Calu3 (cell line): Measurements from ENCODE around the gene NAGLU. TPM values are rescaled to one million over a fixed set of nuclear protein-coding genes. Genes with fewer than 3 reads are reported as not detected.
A peak's percentile ranks its signal among the peaks of the same experiment; 100 is the strongest.

Experiments used
- BruUV-seq: library from RNA; stranded (reverse); fragments of 400-500 nt; replicated peaks from 2 replicates; lab custom pipeline; 2021; lab: Mats Ljungman, UMichigan
- CTCF ChIA-PET: fragments of 300-600 bp; sonication (Branson Sonifier 250); formaldehyde crosslinking; loops from one replicate; lab custom pipeline; 2022; ENCODE audit warnings: antibody characterized with exemption; lab: Charles Lee
- DNase-seq: peaks from one replicate; pipeline ENCODE4 v3.0.0; 2022
- H3K27ac Mint-ChIP-seq: one replicate; pipeline ENCODE4 v1.8.0; 2022; ENCODE audit warnings: mixed read lengths; ENCODE audit not compliant: unreplicated experiment
- H3K27me3 Mint-ChIP-seq: one replicate; pipeline ENCODE4 v1.8.0; 2022; ENCODE audit warnings: mixed read lengths; ENCODE audit not compliant: unreplicated experiment
- H3K36me3 Mint-ChIP-seq: one replicate; pipeline ENCODE4 v1.8.0; 2022; ENCODE audit warnings: mild to moderate bottlenecking, moderate library complexity, mixed read lengths; ENCODE audit not compliant: insufficient read depth, unreplicated experiment
- H3K4me1 Mint-ChIP-seq: one replicate; pipeline ENCODE4 v1.8.0; 2022; ENCODE audit warnings: mild to moderate bottlenecking, low read depth, mixed read lengths; ENCODE audit not compliant: unreplicated experiment
- H3K4me3 Mint-ChIP-seq: one replicate; pipeline ENCODE4 v1.8.0; 2022; ENCODE audit warnings: mild to moderate bottlenecking, low read depth, moderate library complexity, mixed read lengths; ENCODE audit not compliant: unreplicated experiment
- H3K9me3 Mint-ChIP-seq: one replicate; pipeline ENCODE4 v1.8.0; 2022; ENCODE audit warnings: low read depth, mixed read lengths; ENCODE audit not compliant: unreplicated experiment
- intact Hi-C: fragments of 100-400 bp; cut with micrococcal nuclease; formaldehyde crosslinking; loops from one replicate; pipeline ENCODE4 v1.10.0; 2022; ENCODE audit not compliant: unreplicated experiment
- total RNA-seq: library from RNA; stranded (reverse); gene quantifications from 2 replicates; pipeline ENCODE4 v1.2.3, GENCODE V29; 2022
- TF ChIP-seq, protein P1 (sequence below): fragments of 200-600 bp; IDR thresholded peaks from one replicate; pipeline ENCODE4 v1.8.0; 2022; ENCODE audit warnings: antibody characterized with exemption; ENCODE audit not compliant: unreplicated experiment

The NAGLU gene
- total RNA-seq, 1 experiment from 2014 or later: 53.8 TPM

GRCh38 chr17:42568341-42569111 is 32.5 kb downstream of the NAGLU start:
- DNase-seq: no peak
- Mint-ChIP-seq H3K4me1 (peaks cover 33% of the 10 kb centered on the region), H3K4me3 (no peak overlapping the region), H3K27ac (peak overlapping the region; percentile 25), H3K36me3 (peaks cover 88% of the 10 kb centered on the region), H3K9me3 (no peaks in the 10 kb centered on the region), H3K27me3 (no peaks in the 10 kb centered on the region)
- intact Hi-C loops: no loop called here
- CTCF ChIA-PET: no interaction called here
- no TSS peak for BruUV-seq
- TF ChIP-seq, protein P1, sequence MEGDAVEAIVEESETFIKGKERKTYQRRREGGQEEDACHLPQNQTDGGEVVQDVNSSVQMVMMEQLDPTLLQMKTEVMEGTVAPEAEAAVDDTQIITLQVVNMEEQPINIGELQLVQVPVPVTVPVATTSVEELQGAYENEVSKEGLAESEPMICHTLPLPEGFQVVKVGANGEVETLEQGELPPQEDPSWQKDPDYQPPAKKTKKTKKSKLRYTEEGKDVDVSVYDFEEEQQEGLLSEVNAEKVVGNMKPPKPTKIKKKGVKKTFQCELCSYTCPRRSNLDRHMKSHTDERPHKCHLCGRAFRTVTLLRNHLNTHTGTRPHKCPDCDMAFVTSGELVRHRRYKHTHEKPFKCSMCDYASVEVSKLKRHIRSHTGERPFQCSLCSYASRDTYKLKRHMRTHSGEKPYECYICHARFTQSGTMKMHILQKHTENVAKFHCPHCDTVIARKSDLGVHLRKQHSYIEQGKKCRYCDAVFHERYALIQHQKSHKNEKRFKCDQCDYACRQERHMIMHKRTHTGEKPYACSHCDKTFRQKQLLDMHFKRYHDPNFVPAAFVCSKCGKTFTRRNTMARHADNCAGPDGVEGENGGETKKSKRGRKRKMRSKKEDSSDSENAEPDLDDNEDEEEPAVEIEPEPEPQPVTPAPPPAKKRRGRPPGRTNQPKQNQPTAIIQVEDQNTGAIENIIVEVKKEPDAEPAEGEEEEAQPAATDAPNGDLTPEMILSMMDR: no peak

GRCh38 chr17:42571435-42572225 is 35.6 kb downstream of the NAGLU start:
- H3K9me3 Mint-ChIP-seq: no peaks in the 10 kb centered on the region
- peaks cover 88% of the 10 kb centered on the region for H3K36me3 Mint-ChIP-seq
- no peak for DNase-seq
- H3K4me1 Mint-ChIP-seq: peaks cover 34% of the 10 kb centered on the region
- intact Hi-C loops: no loop called here
- CTCF ChIA-PET: no interaction called here
- no peak overlapping the region for H3K27ac Mint-ChIP-seq
- TSS peak; percentile 9 for BruUV-seq
- no peak overlapping the region for H3K4me3 Mint-ChIP-seq
- H3K27me3 Mint-ChIP-seq: no peaks in the 10 kb centered on the region
- TF ChIP-seq, protein P1: no peak

DNA sequence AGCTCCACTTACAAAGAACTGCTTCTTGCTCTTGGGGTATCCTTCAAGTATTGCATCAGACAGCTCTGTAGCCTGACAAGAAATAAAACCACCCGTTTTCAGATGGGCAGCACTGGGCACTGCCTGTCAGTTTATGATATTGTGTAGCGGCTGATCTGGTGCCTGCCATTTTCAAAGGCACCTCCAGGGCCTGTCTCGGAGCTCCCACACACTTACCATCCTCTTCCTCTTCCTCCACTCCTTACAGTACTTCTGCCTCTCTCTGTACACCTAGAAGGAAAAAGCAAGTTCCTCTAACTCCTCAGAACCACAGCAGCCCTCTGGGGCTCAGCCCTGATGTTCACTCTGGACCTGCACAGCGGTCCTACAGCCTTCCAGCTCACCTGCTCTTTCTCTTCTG is 37.1 kb downstream of the NAGLU start:
- H3K36me3 Mint-ChIP-seq: peaks cover 88% of the 10 kb centered on the region
- DNase-seq: no peak
- CTCF ChIA-PET: no interaction called here
- TF ChIP-seq, protein P1: no peak
- H3K27ac Mint-ChIP-seq: no peak overlapping the region
- intact Hi-C loops: no loop called here
- no TSS peak for BruUV-seq
- H3K4me1 Mint-ChIP-seq: peaks cover 36% of the 10 kb centered on the region
- H3K9me3 Mint-ChIP-seq: no peaks in the 10 kb centered on the region
- H3K27me3 Mint-ChIP-seq: no peaks in the 10 kb centered on the region
- H3K4me3 Mint-ChIP-seq: no peak overlapping the region

GRCh38 chr17:42574463-42574862 is 38.4 kb downstream of the NAGLU start:
- Mint-ChIP-seq H3K36me3 (peaks cover 85% of the 10 kb centered on the region), H3K4me1 (peaks cover 41% of the 10 kb centered on the region), H3K4me3 (no peak overlapping the region), H3K9me3 (no peaks in the 10 kb centered on the region), H3K27ac (no peak overlapping the region), H3K27me3 (no peaks in the 10 kb centered on the region)
- TF ChIP-seq, protein P1: no peak
- BruUV-seq: no TSS peak
- CTCF ChIA-PET: no interaction called here
- DNase-seq: no peak
- intact Hi-C loops: no loop called here
